OCI-LY7 (cell line): Measurements from ENCODE around the gene ZFYVE26. TPM values are rescaled to one million over a fixed set of nuclear protein-coding genes. Genes with fewer than 3 reads are reported as not detected.
A peak's percentile ranks its signal among the peaks of the same experiment; 100 is the strongest.

Experiments used
- Bru-seq: library from RNA; stranded (reverse); fragments of 400-500 nt; gene quantifications from one replicate; lab custom pipeline; 2021; lab: Mats Ljungman, UMichigan
- BruChase-seq, 2 experiments: library from RNA; stranded (reverse); fragments of 400-500 nt; gene quantifications; one replicate each; lab custom pipeline; 2021; lab: Mats Ljungman, UMichigan
- BruUV-seq: library from RNA; stranded (reverse); fragments of 400-500 nt; replicated peaks from 2 replicates; lab custom pipeline; 2021; lab: Mats Ljungman, UMichigan
- CTCF ChIA-PET: fragments of 300-600 bp; sonication (Branson Sonifier 250); formaldehyde crosslinking; loops from one replicate; lab custom pipeline; 2022; ENCODE audit warnings: antibody characterized with exemption; ENCODE audit not compliant: unreplicated experiment; lab: Charles Lee
- POLR2A ChIA-PET: fragments of 300-600 bp; sonication (Branson Sonifier 250); formaldehyde crosslinking; loops from one replicate; lab custom pipeline; 2022; ENCODE audit warnings: antibody characterized with exemption; lab: Charles Lee
- DNase-seq: peaks from one replicate; pipeline ENCODE4 v3.0.0-alpha.2; 2015; ENCODE audit warnings: low spot score
- H2AFZ ChIP-seq: fragments of 200-600 bp; sonication (generic), shearing (Covaris generic); 2 replicates; pipeline ENCODE4 v1.6.1; 2014; ENCODE audit warnings: mild to moderate bottlenecking, antibody characterized with exemption, low read length, moderate library complexity
- H3K27ac ChIP-seq: fragments of 200-600 bp; sonication (generic); 2 replicates; pipeline ENCODE4 v1.5.1; 2014; ENCODE audit warnings: mixed run types, low read depth, mild to moderate bottlenecking, moderate library complexity, low read length, inconsistent platforms; ENCODE audit not compliant: poor library complexity, severe bottlenecking
- H3K36me3 ChIP-seq: fragments of 200-600 bp; sonication (generic); 2 replicates; pipeline ENCODE4 v1.6.1; 2014; ENCODE audit warnings: mild to moderate bottlenecking, antibody characterized with exemption, low read length, moderate library complexity, mixed read lengths; ENCODE audit not compliant: insufficient read depth
- H3K4me1 ChIP-seq: fragments of 200-600 bp; sonication (generic); 2 replicates; pipeline ENCODE4 v1.5.1; 2014; ENCODE audit warnings: mild to moderate bottlenecking, low read length; ENCODE audit not compliant: insufficient read depth, poor library complexity, severe bottlenecking
- H3K4me2 ChIP-seq: fragments of 200-600 bp; sonication (generic); 2 replicates; pipeline ENCODE4 v1.6.1; 2014; ENCODE audit warnings: mild to moderate bottlenecking, low read length
- H3K4me3 ChIP-seq: fragments of 200-600 bp; sonication (generic); 2 replicates; pipeline ENCODE4 v1.5.1; 2014; ENCODE audit warnings: mild to moderate bottlenecking, low read depth, low read length; ENCODE audit not compliant: poor library complexity, severe bottlenecking
- H3K79me2 ChIP-seq: fragments of 200-600 bp; sonication (generic); 2 replicates; pipeline ENCODE4 v1.6.1; 2016; ENCODE audit warnings: low read depth, mild to moderate bottlenecking, low read length, moderate library complexity, mixed read lengths; ENCODE audit not compliant: insufficient read depth
- H3K9me2 ChIP-seq: fragments of 200-600 bp; sonication (generic); 2 replicates; pipeline ENCODE4 v1.6.1; 2016; ENCODE audit warnings: mild to moderate bottlenecking, low read length, mixed read lengths; ENCODE audit not compliant: insufficient read depth
- H3K9me3 ChIP-seq: fragments of 200-600 bp; sonication (generic); 2 replicates; pipeline ENCODE4 v1.6.1; 2014; ENCODE audit warnings: mild to moderate bottlenecking, mixed run types, low read length, mixed read lengths
- H4K20me1 ChIP-seq: fragments of 200-600 bp; sonication (generic); 2 replicates; pipeline ENCODE4 v1.6.1; 2014; ENCODE audit warnings: mild to moderate bottlenecking, antibody characterized with exemption, low read length, moderate library complexity, mixed read lengths; ENCODE audit not compliant: insufficient read depth
- EZH2phosphoT487 ChIP-seq: fragments of 200-600 bp; sonication (generic); IDR thresholded peaks from 2 replicates; pipeline ENCODE4 v1.6.1; 2018; ENCODE audit warnings: low read depth, borderline replicate concordance, mild to moderate bottlenecking, mixed run types, antibody characterized with exemption, low read length, moderate library complexity, mixed read lengths
- intact Hi-C: fragments of 100-400 bp; cut with micrococcal nuclease; formaldehyde crosslinking; loops from one replicate; pipeline ENCODE4 v1.10.0; 2022; ENCODE audit not compliant: unreplicated experiment
- long read RNA-seq: library from polyadenylated mRNA; stranded (forward); transcript quantifications from one replicate; pipeline ENCODE4 v2.0.0, GENCODE V29; 2022
- total RNA-seq, 2 experiments: library from RNA; depleted of rRNA in 1 of 2; stranded (reverse); fragments of >200 nt in 1 of 2; shearing (Covaris generic) in 1 of 2; gene quantifications; 2 replicates each; pipeline ENCODE4 v1.2.3, GENCODE V29; 2014 to 2022
- TF ChIP-seq, protein P1 (sequence below): fragments of 200-600 bp; sonication (generic); conservative IDR thresholded peaks from 2 replicates; pipeline ENCODE4 v1.5.1; 2014; ENCODE audit warnings: mild to moderate bottlenecking, antibody characterized with exemption, low read length, moderate library complexity, mixed read lengths

ZFYVE26 gene
- total RNA-seq (2014; rRNA removed; shearing (Covaris generic)) (12.0 and 16.3 TPM in 2 replicates), total RNA-seq (2022) (22.8 and 25.9 TPM in 2 replicates), Bru-seq, nascent RNA (percentile 73 among the genes with signal in this experiment), BruChase-seq, experiment 1, labeled RNA remaining after a 6-hour chase (percentile 67 among the genes with signal in this experiment), BruChase-seq, experiment 2, labeled RNA remaining after a 2-hour chase (percentile 71 among the genes with signal in this experiment)
- long read RNA-seq, full-length matches to known transcripts = 1 of 10 reads
- long read RNA-seq, partial matches to known transcripts = 6 of 10 reads
- long read RNA-seq, other reads (novel, unspliced or antisense) = 3 of 10 reads

DNA sequence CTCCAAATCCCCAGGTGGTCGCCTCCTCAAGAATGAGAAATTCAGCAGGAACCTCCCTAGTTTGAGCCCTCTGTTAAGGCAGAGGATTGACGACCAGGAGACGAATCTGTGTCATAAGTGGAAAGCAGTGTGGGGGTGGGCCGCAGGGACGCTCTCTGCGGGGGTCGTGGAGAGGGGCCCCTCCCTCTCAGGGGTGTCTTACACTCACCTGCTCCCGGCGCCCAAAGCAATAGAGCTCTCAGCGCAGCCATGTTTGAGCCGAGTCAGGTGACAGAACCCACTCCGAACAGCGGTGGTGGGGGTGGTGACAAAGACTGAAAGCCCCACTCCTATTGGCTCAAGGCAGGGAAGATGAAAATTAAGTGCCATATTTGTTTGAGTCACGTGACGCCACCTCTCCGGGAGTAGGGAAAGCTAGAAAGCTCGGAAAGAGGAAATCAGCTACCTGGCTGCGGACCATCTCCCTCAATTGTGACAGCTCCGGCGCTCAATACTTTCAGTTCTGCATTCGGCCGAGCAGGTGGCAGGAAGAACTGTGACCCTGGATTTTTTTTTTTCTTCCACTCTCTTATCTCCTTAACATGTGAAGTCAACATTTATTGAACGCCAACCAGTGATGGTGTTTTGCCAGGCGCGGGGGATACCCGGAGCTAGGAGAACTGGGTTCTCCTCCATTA, at the start of gene ZFYVE26:
Gene ZFYVE26 (minus strand): TSS at position 265 of the 677 bp plus-strand sequence. CDS start 627 bp downstream, outside the sequence.
- H3K4me1 ChIP-seq = peaks cover 52% of the 10 kb centered on the region
- H3K27ac ChIP-seq = peak within 1 kb of the TSS; percentile 99
- H3K4me3 ChIP-seq = peak within 1 kb of the TSS; percentile 79
- POLR2A ChIA-PET = interaction anchor here (0.6 to 1.0 kb wide), 3 partner anchors 18 to 1397 kb away, joined by 3 to 4 read pairs (median 3); no protein-coding TSS in a partner anchor
- intact Hi-C loops = loop anchor here (5.0 to 10.0 kb wide), 2 partner anchors 212 to 556 kb away; partner anchors contain the start of gene PIGH
- H4K20me1 ChIP-seq = no peaks in the 10 kb centered on the region
- CTCF ChIA-PET = no interaction called here
- peak within 1 kb of the TSS; percentile 89 for H3K4me2 ChIP-seq
- no peaks in the 10 kb centered on the region for H3K9me3 ChIP-seq
- H3K9me2 ChIP-seq = no peaks in the 10 kb centered on the region
- H3K36me3 ChIP-seq = peaks cover 19% of the 10 kb centered on the region; the same call in 1 of the 2 replicates
- no TSS peak for BruUV-seq
- H2AFZ ChIP-seq = peak within 1 kb of the TSS; percentile 90
- DNase-seq = peak; percentile 99
- H3K79me2 ChIP-seq = peaks cover 35% of the 10 kb centered on the region
- TF ChIP-seq, protein P1, sequence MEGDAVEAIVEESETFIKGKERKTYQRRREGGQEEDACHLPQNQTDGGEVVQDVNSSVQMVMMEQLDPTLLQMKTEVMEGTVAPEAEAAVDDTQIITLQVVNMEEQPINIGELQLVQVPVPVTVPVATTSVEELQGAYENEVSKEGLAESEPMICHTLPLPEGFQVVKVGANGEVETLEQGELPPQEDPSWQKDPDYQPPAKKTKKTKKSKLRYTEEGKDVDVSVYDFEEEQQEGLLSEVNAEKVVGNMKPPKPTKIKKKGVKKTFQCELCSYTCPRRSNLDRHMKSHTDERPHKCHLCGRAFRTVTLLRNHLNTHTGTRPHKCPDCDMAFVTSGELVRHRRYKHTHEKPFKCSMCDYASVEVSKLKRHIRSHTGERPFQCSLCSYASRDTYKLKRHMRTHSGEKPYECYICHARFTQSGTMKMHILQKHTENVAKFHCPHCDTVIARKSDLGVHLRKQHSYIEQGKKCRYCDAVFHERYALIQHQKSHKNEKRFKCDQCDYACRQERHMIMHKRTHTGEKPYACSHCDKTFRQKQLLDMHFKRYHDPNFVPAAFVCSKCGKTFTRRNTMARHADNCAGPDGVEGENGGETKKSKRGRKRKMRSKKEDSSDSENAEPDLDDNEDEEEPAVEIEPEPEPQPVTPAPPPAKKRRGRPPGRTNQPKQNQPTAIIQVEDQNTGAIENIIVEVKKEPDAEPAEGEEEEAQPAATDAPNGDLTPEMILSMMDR = no peak
- TF ChIP-seq EZH2phosphoT487 = no peak

DNA sequence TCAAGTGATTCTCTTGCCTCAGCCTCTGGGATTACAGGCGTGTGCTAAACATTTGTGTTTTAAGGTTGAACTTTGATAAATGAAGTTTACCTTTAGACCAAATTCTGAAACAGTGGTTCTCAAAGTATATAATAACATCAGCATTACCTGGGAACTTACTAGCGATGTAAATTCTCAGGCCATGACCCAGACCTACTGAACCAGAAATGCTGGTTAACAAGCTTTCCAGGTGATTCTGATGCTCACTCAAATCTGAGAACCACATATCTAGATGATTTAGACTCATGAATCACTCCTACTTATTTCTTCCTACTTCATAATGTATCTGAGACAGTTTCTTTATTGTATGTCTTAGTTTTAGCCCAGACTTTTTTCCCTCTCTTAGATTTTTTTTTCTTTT, 46.8 kb upstream of the ZFYVE26 start:
- ChIA-PET CTCF (no interaction called here), POLR2A (no interaction called here)
- H3K4me3 ChIP-seq = no peak overlapping the region
- H3K36me3 ChIP-seq = peaks cover 20% of the 10 kb centered on the region
- no peak for DNase-seq
- H3K79me2 ChIP-seq = no peaks in the 10 kb centered on the region
- BruUV-seq = no TSS peak
- no peak overlapping the region for H3K4me2 ChIP-seq
- intact Hi-C loops = no loop called here
- no peaks in the 10 kb centered on the region for H3K4me1 ChIP-seq
- H2AFZ ChIP-seq = no peak overlapping the region
- H3K9me3 ChIP-seq = no peaks in the 10 kb centered on the region
- no peaks in the 10 kb centered on the region for H4K20me1 ChIP-seq
- no peak overlapping the region for H3K27ac ChIP-seq
- no peaks in the 10 kb centered on the region for H3K9me2 ChIP-seq
- TF ChIP-seq, protein P1 = no peak
- TF ChIP-seq EZH2phosphoT487 = no peak
